OCI-LY3 (cell line): ENCODE measurements around the gene HSD17B10.

Source experiments
- H2AFZ ChIP-seq: fragments of 200-600, 300-600 bp; shearing (Covaris generic); 2 replicates; pipeline ENCODE4 v1.6.0; 2014; ENCODE audit warnings: antibody characterized with exemption, low read depth, low read length
- H3K27ac ChIP-seq: fragments of 200-600, 300-600 bp; sonication (generic); 2 replicates; pipeline ENCODE4 v1.5.1; 2014; ENCODE audit warnings: mild to moderate bottlenecking, low read length, moderate library complexity, mixed read lengths
- H3K27me3 ChIP-seq: fragments of 200-600, 300-600 bp; sonication (generic); 2 replicates; pipeline ENCODE4 v1.6.1; 2014; ENCODE audit warnings: low read depth, low read length, mixed read lengths
- H3K36me3 ChIP-seq: fragments of 200-600, 300-600 bp; sonication (generic); replicated peaks from 2 replicates; pipeline ENCODE3; 2014; ENCODE audit warnings: low read depth, low read length, mixed read lengths
- H3K4me1 ChIP-seq: fragments of 300-600, 200-600 bp; sonication (generic); 2 replicates; pipeline ENCODE4 v1.6.1; 2014; ENCODE audit warnings: low read length, mixed read lengths
- H3K4me2 ChIP-seq: fragments of 200-600, 300-600 bp; sonication (generic); 2 replicates; pipeline ENCODE4 v1.6.1; 2014; ENCODE audit warnings: low read length, mixed read lengths
- H3K4me3 ChIP-seq: fragments of 300-600, 200-600 bp; sonication (generic); 2 replicates; pipeline ENCODE4 v1.5.1; 2014; ENCODE audit warnings: antibody characterized with exemption, mild to moderate bottlenecking, low read length, moderate library complexity
- H3K79me2 ChIP-seq: fragments of 300-600, 200-600 bp; shearing (Covaris generic); 2 replicates; pipeline ENCODE4 v1.6.1; 2014; ENCODE audit warnings: mild to moderate bottlenecking, low read length, mixed read lengths
- H3K9ac ChIP-seq: fragments of 300-600, 200-600 bp; shearing (Covaris generic); 2 replicates; pipeline ENCODE4 v1.6.0; 2014; ENCODE audit warnings: mild to moderate bottlenecking, low read length, moderate library complexity
- H3K9me3 ChIP-seq: fragments of 200-600, 300-600 bp; shearing (Covaris generic); 2 replicates; pipeline ENCODE4 v1.6.1; 2014; ENCODE audit warnings: low read length, mixed read lengths; ENCODE audit not compliant: insufficient read depth
- H4K20me1 ChIP-seq: fragments of 200-600, 300-600 bp; sonication (generic); 2 replicates; pipeline ENCODE4 v1.6.1; 2016; ENCODE audit warnings: low read length, mixed read lengths; ENCODE audit not compliant: insufficient read depth
- CTCF ChIP-seq: fragments of 200-600, 300-600 bp; sonication (generic); IDR thresholded peaks from 2 replicates; pipeline ENCODE4 v1.5.1; 2014; ENCODE audit warnings: antibody characterized with exemption, low read length, low read depth
- EZH2phosphoT487 ChIP-seq: fragments of 200-600 bp; shearing (Covaris generic); IDR thresholded peaks from 2 replicates; pipeline ENCODE4 v1.6.1; 2018; ENCODE audit warnings: antibody characterized with exemption, mixed run types, low read depth

Gene HSD17B10

GRCh38 chrX:53437206-53437605 lies 3.0 kb upstream of the HSD17B10 start:
- H3K36me3 ChIP-seq, result peaks cover 1% of the 10 kb centered on the region
- H3K27me3 ChIP-seq, result no peaks in the 10 kb centered on the region
- no peaks in the 10 kb centered on the region for H4K20me1 ChIP-seq
- H3K9me3 ChIP-seq, result no peaks in the 10 kb centered on the region
- no peak overlapping the region for H3K9ac ChIP-seq
- H3K4me2 ChIP-seq, result peak overlapping the region; percentile 41
- peaks cover 30% of the 10 kb centered on the region for H3K4me1 ChIP-seq
- H3K4me3 ChIP-seq, result no peak overlapping the region; the same call in 1 of the 2 replicates
- H3K27ac ChIP-seq, result no peak overlapping the region
- TF ChIP-seq EZH2phosphoT487 (no peak), CTCF (no peak)
- H3K79me2 ChIP-seq, result peaks cover 11% of the 10 kb centered on the region
- no peak overlapping the region for H2AFZ ChIP-seq

GRCh38 chrX:53435997-53436396 lies 1.8 kb upstream of the HSD17B10 start:
- H2AFZ ChIP-seq, result no peak overlapping the region
- H3K4me2 ChIP-seq, result peak overlapping the region; percentile 41
- H3K4me3 ChIP-seq, result no peak overlapping the region
- no peaks in the 10 kb centered on the region for H3K9me3 ChIP-seq
- H3K27ac ChIP-seq, result no peak overlapping the region
- H3K9ac ChIP-seq, result no peak overlapping the region
- TF ChIP-seq CTCF (peak; percentile 67), EZH2phosphoT487 (no peak)
- peaks cover 25% of the 10 kb centered on the region for H3K4me1 ChIP-seq
- H3K79me2 ChIP-seq, result peaks cover 11% of the 10 kb centered on the region
- H3K27me3 ChIP-seq, result no peaks in the 10 kb centered on the region
- H4K20me1 ChIP-seq, result no peaks in the 10 kb centered on the region
- peaks cover 6% of the 10 kb centered on the region for H3K36me3 ChIP-seq

- Histone ChIP-seq H3K4me2 (no peak overlapping the region), H3K36me3 (peaks cover 11% of the 10 kb centered on the region), H3K9ac (no peak overlapping the region), H3K4me3 (no peak overlapping the region), H3K9me3 (no peaks in the 10 kb centered on the region), H2AFZ (no peak overlapping the region), H3K4me1 (peaks cover 11% of the 10 kb centered on the region), H3K79me2 (peaks cover 11% of the 10 kb centered on the region), H3K27me3 (no peaks in the 10 kb centered on the region), H4K20me1 (no peaks in the 10 kb centered on the region), H3K27ac (no peak overlapping the region)
- TF ChIP-seq EZH2phosphoT487 (no peak), CTCF (no peak)
Measured at GRCh38 chrX:53430231-53430630, 3.9 kb downstream of the HSD17B10 start.

- H3K27ac ChIP-seq, result no peak overlapping the region
- H4K20me1 ChIP-seq, result no peaks in the 10 kb centered on the region
- TF ChIP-seq EZH2phosphoT487 (no peak), CTCF (no peak)
- H3K79me2 ChIP-seq, result peaks cover 11% of the 10 kb centered on the region
- no peaks in the 10 kb centered on the region for H3K27me3 ChIP-seq
- no peak overlapping the region for H3K4me2 ChIP-seq
- no peak overlapping the region for H3K9ac ChIP-seq
- H3K4me1 ChIP-seq, result peaks cover 8% of the 10 kb centered on the region
- H2AFZ ChIP-seq, result no peak overlapping the region
- peaks cover 11% of the 10 kb centered on the region for H3K36me3 ChIP-seq
- no peak overlapping the region for H3K4me3 ChIP-seq
- H3K9me3 ChIP-seq, result no peaks in the 10 kb centered on the region
Measured at GRCh38 chrX:53429755-53430154, 4.4 kb downstream of the HSD17B10 start.
